IMR-90 (cell line): ENCODE data around the gene ZACN. TPM values are rescaled to one million over a fixed set of nuclear protein-coding genes. Genes with fewer than 3 reads are reported as not detected.

Experiments used
- ATAC-seq: fragments of 200-7000 bp; cut with Tn5 transposase; 2 replicates; pipeline ENCODE4 v1.9.1; 2020; ENCODE audit warnings: low read depth, mild to moderate bottlenecking, moderate library complexity
- BruUV-seq: library from RNA; stranded (reverse); fragments of 400-500 nt; replicated peaks from 2 replicates; lab custom pipeline; 2021; lab: Mats Ljungman, UMichigan
- CTCF ChIA-PET: fragments of 300-600 bp; formaldehyde crosslinking; extraction: SDS; loops from one replicate; lab custom pipeline; 2021; ENCODE audit warnings: antibody characterized with exemption; lab: Yijun Ruan, JAX
- POLR2A ChIA-PET: fragments of 300-600 bp; sonication (Branson Sonifier 250); formaldehyde crosslinking; loops from one replicate; lab custom pipeline; 2022; ENCODE audit warnings: antibody characterized with exemption; ENCODE audit not compliant: unreplicated experiment; lab: Charles Lee
- DNase-seq: peaks from one replicate; pipeline ENCODE4 v3.0.0; 2013
- H2AFZ ChIP-seq: replicated peaks from 2 replicates; pipeline ENCODE3; 2013; ENCODE audit warnings: low read length, mild to moderate bottlenecking; ENCODE audit not compliant: poor library complexity
- H2AK5ac ChIP-seq: 2 replicates; pipeline ENCODE4 v1.6.1; 2013; ENCODE audit warnings: low read depth, low read length, inconsistent platforms
- H2AK9ac ChIP-seq: replicated peaks from 2 replicates; pipeline ENCODE3; 2013; ENCODE audit warnings: mild to moderate bottlenecking, low read depth, low read length, moderate library complexity; ENCODE audit not compliant: poor library complexity
- H2BK120ac ChIP-seq: 2 replicates; pipeline ENCODE4 v1.6.1; 2013; ENCODE audit warnings: low read depth, low read length, inconsistent platforms
- H2BK15ac ChIP-seq: 3 replicates; pipeline ENCODE4 v1.6.1; 2013; ENCODE audit warnings: low read depth, low read length, inconsistent platforms
- H2BK20ac ChIP-seq: 2 replicates; pipeline ENCODE4 v1.6.1; 2013; ENCODE audit warnings: low read depth, mild to moderate bottlenecking, inconsistent platforms, low read length, moderate library complexity
- H2BK5ac ChIP-seq: 2 replicates; pipeline ENCODE4 v1.6.1; 2013; ENCODE audit warnings: mild to moderate bottlenecking, low read depth, low read length, inconsistent platforms; ENCODE audit not compliant: poor library complexity, severe bottlenecking
- H3K14ac ChIP-seq: replicated peaks from 2 replicates; pipeline ENCODE4 v1.6.1; 2013; ENCODE audit warnings: low read depth, low read length, inconsistent platforms
- H3K18ac ChIP-seq: 2 replicates; pipeline ENCODE4 v1.6.1; 2013; ENCODE audit warnings: low read depth, low read length, control low read depth
- H3K23ac ChIP-seq: 2 replicates; pipeline ENCODE4 v1.6.1; 2013; ENCODE audit warnings: low read depth, low read length, inconsistent platforms
- H3K27ac ChIP-seq: 2 replicates; pipeline ENCODE4 v1.5.1; 2013; ENCODE audit warnings: mild to moderate bottlenecking, control low read depth, low read length; ENCODE audit not compliant: insufficient read depth
- H3K27me3 ChIP-seq: 2 replicates; pipeline ENCODE4 v1.6.1; 2013; ENCODE audit warnings: low read length; ENCODE audit not compliant: control insufficient read depth, insufficient read depth
- H3K36me3 ChIP-seq: 2 replicates; pipeline ENCODE4 v1.6.1; 2013; ENCODE audit warnings: low read length, mixed read lengths; ENCODE audit not compliant: control insufficient read depth, insufficient read depth
- H3K4ac ChIP-seq: 2 replicates; pipeline ENCODE4 v1.6.1; 2013; ENCODE audit warnings: low read depth, low read length, inconsistent platforms
- H3K4me1 ChIP-seq: 2 replicates; pipeline ENCODE4 v1.6.1; 2013; ENCODE audit warnings: low read length, mixed read lengths; ENCODE audit not compliant: control insufficient read depth, insufficient read depth
- H3K4me2 ChIP-seq: 2 replicates; pipeline ENCODE4 v1.6.1; 2013; ENCODE audit warnings: low read depth, mild to moderate bottlenecking, control low read depth, low read length, moderate library complexity
- H3K4me3 ChIP-seq: 2 replicates; pipeline ENCODE4 v1.5.1; 2013; ENCODE audit warnings: low read depth, mild to moderate bottlenecking, control low read depth, low read length, moderate library complexity; ENCODE audit not compliant: insufficient read depth
- H3K56ac ChIP-seq: 2 replicates; pipeline ENCODE4 v1.6.1; 2013; ENCODE audit warnings: low read length, inconsistent platforms; ENCODE audit not compliant: insufficient read depth; ENCODE audit errors: extremely low read depth
- H3K79me1 ChIP-seq, 2 experiments: 2 replicates each; pipeline ENCODE4 v1.6.1; 2013; ENCODE audit warnings: low read length in 2 of 2, inconsistent platforms in 1 of 2, low read depth in 1 of 2
- H3K9ac ChIP-seq: 2 replicates; pipeline ENCODE4 v1.6.1; 2013; ENCODE audit warnings: low read depth, low read length, control low read depth
- H3K9me1 ChIP-seq: 2 replicates; pipeline ENCODE4 v1.6.1; 2013; ENCODE audit warnings: low read length, inconsistent platforms; ENCODE audit not compliant: insufficient read depth
- H3K9me3 ChIP-seq: 2 replicates; pipeline ENCODE4 v1.6.1; 2013; ENCODE audit warnings: low read length; ENCODE audit not compliant: control insufficient read depth, insufficient read depth
- H4K20me1 ChIP-seq: 2 replicates; pipeline ENCODE4 v1.6.1; 2013; ENCODE audit warnings: low read length, inconsistent platforms; ENCODE audit not compliant: insufficient read depth
- H4K5ac ChIP-seq: 2 replicates; pipeline ENCODE4 v1.6.1; 2013; ENCODE audit warnings: mild to moderate bottlenecking, low read depth, low read length, control low read depth
- H4K8ac ChIP-seq, 2 experiments: 2 replicates each; pipeline ENCODE4 v1.6.1; 2013; ENCODE audit warnings: low read depth in 2 of 2, low read length in 2 of 2, control low read depth in 1 of 2, inconsistent platforms in 1 of 2
- H4K91ac ChIP-seq: 2 replicates; pipeline ENCODE4 v1.6.1; 2013; ENCODE audit warnings: low read depth, low read length, inconsistent platforms; ENCODE audit not compliant: insufficient read depth
- BHLHE40 ChIP-seq: fragments of 150-350 bp; IDR thresholded peaks from 2 replicates; pipeline ENCODE4 v1.6.1; 2016; ENCODE audit warnings: mild to moderate bottlenecking, low read depth, low read length
- CEBPB ChIP-seq: IDR thresholded peaks from 2 replicates; pipeline ENCODE4 v1.6.1; 2012; ENCODE audit warnings: low read depth, low read length, improper control_type of control experiment
- FOS ChIP-seq: fragments of 150-350 bp; IDR thresholded peaks from 2 replicates; pipeline ENCODE4 v1.6.1; 2016; ENCODE audit warnings: low read depth, low read length
- MAFK ChIP-seq: IDR thresholded peaks from 2 replicates; pipeline ENCODE4 v1.6.1; 2012; ENCODE audit warnings: low read depth, low read length, improper control_type of control experiment
- MAZ ChIP-seq: IDR thresholded peaks from 2 replicates; pipeline ENCODE4 v1.6.1; 2012; ENCODE audit warnings: low read depth, mild to moderate bottlenecking, low read length, improper control_type of control experiment, moderate library complexity, borderline replicate concordance
- MXI1 ChIP-seq: IDR thresholded peaks from 2 replicates; pipeline ENCODE4 v1.6.1; 2012; ENCODE audit warnings: low read depth, mild to moderate bottlenecking, low read length, moderate library complexity, borderline replicate concordance
- NFE2L2 ChIP-seq: fragments of 150-350 bp; IDR thresholded peaks from 2 replicates; pipeline ENCODE4 v1.6.1; 2016; ENCODE audit warnings: low read depth, mild to moderate bottlenecking, low read length
- POLR2A ChIP-seq: IDR thresholded peaks from 2 replicates; pipeline ENCODE4 v1.6.1; 2012; ENCODE audit warnings: mild to moderate bottlenecking, low read depth, low read length
- RAD21 ChIP-seq: IDR thresholded peaks from 2 replicates; pipeline ENCODE4 v1.6.1; 2012; ENCODE audit warnings: low read length, improper control_type of control experiment
- RCOR1 ChIP-seq: IDR thresholded peaks from 2 replicates; pipeline ENCODE4 v1.6.1; 2012; ENCODE audit warnings: mild to moderate bottlenecking, low read length, improper control_type of control experiment; ENCODE audit not compliant: insufficient replicate concordance
- SMC3 ChIP-seq: fragments of 150-350 bp; IDR thresholded peaks from 2 replicates; pipeline ENCODE4 v1.6.1; 2016; ENCODE audit warnings: low read depth, mild to moderate bottlenecking, antibody characterized with exemption, low read length, moderate library complexity
- WGBS, 2 experiments: methylation state at CpG; one replicate each; pipeline versions ENCODE4 v1.1.5 to v1.1.7; 2013; ENCODE audit warnings: missing lambda C conversion rate in 2 of 2; ENCODE audit not compliant: insufficient read length in 1 of 2; ENCODE audit errors: extremely low coverage in 2 of 2; 5-methylcytosine and 5-hydroxymethylcytosine counted together
- dilution Hi-C: fragments of 300-500 bp; cut with HindIII; formaldehyde crosslinking; loops from one replicate; pipeline ENCODE4 v1.14.3; 2018; ENCODE audit warnings: low sequenced_read_pairs; ENCODE audit not compliant: unreplicated experiment
- in situ Hi-C: fragments of 300-500 bp; cut with MboI; formaldehyde crosslinking; loops from 3 replicates; pipeline ENCODE4 v1.14.3; 2019; ENCODE audit warnings: low sequenced_read_pairs, inconsistent platforms, mixed read lengths
- intact Hi-C: fragments of 100-400 bp; cut with micrococcal nuclease; formaldehyde crosslinking; loops from 2 replicates; pipeline ENCODE4 v1.10.0; 2022
- polyA plus RNA-seq, 3 experiments: library from polyadenylated mRNA; depleted of rRNA; stranded (reverse); fragments of >200 nt; gene quantifications; 2 replicates each; pipeline ENCODE4 v1.2.3, GENCODE V29; 2012; ENCODE audit warnings: low replicate concordance in 1 of 3
- total RNA-seq: library from RNA; depleted of rRNA; stranded (reverse); fragments of >200 nt; gene quantifications from 2 replicates; pipeline ENCODE4 v1.2.3, GENCODE V29; 2012
- TF ChIP-seq, protein P1 (sequence below): conservative IDR thresholded peaks from 2 replicates; pipeline ENCODE4 v1.5.1; 2012; ENCODE audit warnings: mild to moderate bottlenecking, low read depth, low read length, improper control_type of control experiment

ZACN gene
- total and polyA plus RNA-seq, 2 of the 4 experiments (the other 2 are of a cell fraction) = not detected

DNA sequence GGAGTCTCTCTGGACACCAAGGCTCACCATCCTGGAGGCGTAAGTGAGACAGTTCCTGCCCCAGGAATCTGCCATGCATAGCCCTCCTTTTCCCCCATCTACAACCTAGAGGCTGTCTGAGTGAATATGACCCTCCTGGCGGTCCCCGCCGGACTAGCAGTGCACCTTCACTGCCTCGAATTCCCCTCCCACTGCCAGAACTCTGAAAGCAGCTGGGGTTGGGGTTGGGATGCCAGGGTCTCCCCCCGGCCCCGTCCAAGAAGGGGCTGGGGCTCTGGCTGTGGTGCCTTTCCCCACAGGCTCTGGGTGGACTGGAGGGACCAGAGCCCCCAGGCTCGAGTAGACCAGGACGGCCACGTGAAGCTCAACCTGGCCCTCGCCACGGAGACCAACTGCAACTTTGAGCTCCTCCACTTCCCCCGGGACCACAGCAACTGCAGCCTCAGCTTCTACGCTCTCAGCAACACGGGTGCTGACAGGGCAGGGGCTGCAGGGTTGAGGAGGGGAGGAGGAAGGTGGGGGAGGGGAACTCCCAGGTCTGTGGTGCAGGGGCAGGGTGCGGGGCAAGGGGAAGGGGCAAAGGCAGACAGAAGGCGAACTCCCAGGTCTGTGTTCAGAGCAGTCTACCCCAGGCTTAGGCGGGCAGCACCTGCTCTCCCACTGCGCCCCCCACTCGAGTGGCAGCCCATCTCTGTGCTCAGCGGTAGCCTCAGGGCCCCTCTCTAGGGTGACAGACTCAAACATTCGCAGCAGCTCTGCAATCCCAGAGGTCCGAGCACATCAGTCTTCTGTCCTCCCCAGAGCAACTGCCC, 1.2 kb downstream of the ZACN start (continued):
- no peak for TF ChIP-seq BHLHE40

- Histone ChIP-seq H3K23ac (no peak overlapping the region), H3K4me1 (no peaks in the 10 kb centered on the region), H3K9ac (no peak overlapping the region), H3K9me3 (no peaks in the 10 kb centered on the region), H3K18ac (no peak overlapping the region), H4K20me1 (peaks cover 14% of the 10 kb centered on the region), H2BK15ac (no peak overlapping the region), H3K56ac (no peak overlapping the region), H3K27me3 (peaks cover 44% of the 10 kb centered on the region), H4K5ac (no peak overlapping the region), H2AFZ (no peak overlapping the region), H3K9me1 (peaks cover 8% of the 10 kb centered on the region; the same call in 1 of the 2 replicates), H3K4ac (no peak overlapping the region), H3K14ac (no peak overlapping the region), H2BK5ac (no peak overlapping the region), H2BK20ac (no peak overlapping the region), H3K36me3 (peaks cover 34% of the 10 kb centered on the region), H3K4me3 (no peak overlapping the region), H4K91ac (no peak overlapping the region), H3K79me1 (no peaks in the 10 kb centered on the region), H2AK5ac (no peak overlapping the region), H3K27ac (no peak overlapping the region), H4K8ac (no peak overlapping the region), H2BK120ac (no peak overlapping the region), H3K4me2 (no peak overlapping the region), H2AK9ac (peak overlapping the region; percentile 45)
- DNase-seq (no peak), ATAC-seq (no peak)
- intact Hi-C loops = no loop called here
- WGBS, 2 experiments = no CpG with 5 or more reads among the region's 6 CpGs
- ChIA-PET CTCF (no interaction called here), POLR2A (interaction anchor here (0.6 kb wide), 1 partner anchor 8 kb away, joined by 3 read pairs; the partner anchor contains the start of gene SRP68)
- BruUV-seq = no TSS peak
- in situ Hi-C loops = no loop called here
- TF ChIP-seq MAFK = no peak
- no peak for TF ChIP-seq SMC3
- no peak for TF ChIP-seq MXI1
- no peak for TF ChIP-seq RCOR1
- TF ChIP-seq POLR2A = no peak
- no peak for TF ChIP-seq RAD21
- no peak for TF ChIP-seq CEBPB
- TF ChIP-seq, protein P1, sequence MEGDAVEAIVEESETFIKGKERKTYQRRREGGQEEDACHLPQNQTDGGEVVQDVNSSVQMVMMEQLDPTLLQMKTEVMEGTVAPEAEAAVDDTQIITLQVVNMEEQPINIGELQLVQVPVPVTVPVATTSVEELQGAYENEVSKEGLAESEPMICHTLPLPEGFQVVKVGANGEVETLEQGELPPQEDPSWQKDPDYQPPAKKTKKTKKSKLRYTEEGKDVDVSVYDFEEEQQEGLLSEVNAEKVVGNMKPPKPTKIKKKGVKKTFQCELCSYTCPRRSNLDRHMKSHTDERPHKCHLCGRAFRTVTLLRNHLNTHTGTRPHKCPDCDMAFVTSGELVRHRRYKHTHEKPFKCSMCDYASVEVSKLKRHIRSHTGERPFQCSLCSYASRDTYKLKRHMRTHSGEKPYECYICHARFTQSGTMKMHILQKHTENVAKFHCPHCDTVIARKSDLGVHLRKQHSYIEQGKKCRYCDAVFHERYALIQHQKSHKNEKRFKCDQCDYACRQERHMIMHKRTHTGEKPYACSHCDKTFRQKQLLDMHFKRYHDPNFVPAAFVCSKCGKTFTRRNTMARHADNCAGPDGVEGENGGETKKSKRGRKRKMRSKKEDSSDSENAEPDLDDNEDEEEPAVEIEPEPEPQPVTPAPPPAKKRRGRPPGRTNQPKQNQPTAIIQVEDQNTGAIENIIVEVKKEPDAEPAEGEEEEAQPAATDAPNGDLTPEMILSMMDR = no peak
- no peak for TF ChIP-seq FOS
- no peak for TF ChIP-seq NFE2L2
- no peak for TF ChIP-seq MAZ
- TF ChIP-seq BHLHE40 = no peak
- dilution Hi-C loops = no loop called here
These were observed 1.8 kb downstream of the ZACN start for GRCh38 chr17:76080768-76081287.
